HEK293T (cell line): ENCODE results near the gene UMOD.

ENCODE experiments used
- BHLHE40 ChIP-seq: fragments of 450-650 bp; IDR thresholded peaks from 2 replicates; pipeline ENCODE4 v1.6.1; 2016; ENCODE audit warnings: mild to moderate bottlenecking, moderate library complexity, borderline replicate concordance
- ELF4 ChIP-seq: fragments of 450-650 bp; IDR thresholded peaks from 2 replicates; pipeline ENCODE4 v1.6.1; 2017; ENCODE audit warnings: antibody characterized with exemption
- FOXA1 ChIP-seq: fragments of 450-650 bp; IDR thresholded peaks from 2 replicates; pipeline ENCODE4 v1.6.1; 2016; ENCODE audit warnings: mild to moderate bottlenecking
- FOXM1 ChIP-seq: fragments of 450-650 bp; IDR thresholded peaks from 2 replicates; pipeline ENCODE4 v1.6.1; 2017; ENCODE audit warnings: mild to moderate bottlenecking, borderline replicate concordance
- L3MBTL2 ChIP-seq: fragments of 450-650 bp; conservative IDR thresholded peaks from 2 replicates; pipeline ENCODE4 v1.6.1; 2016; ENCODE audit warnings: mild to moderate bottlenecking
- SUZ12 ChIP-seq: fragments of 450-650 bp; IDR thresholded peaks from 2 replicates; pipeline ENCODE4 v1.6.1; 2016; ENCODE audit warnings: mild to moderate bottlenecking

- no peak for TF ChIP-seq BHLHE40
- TF ChIP-seq FOXM1 = no peak
- TF ChIP-seq SUZ12 = no peak
- no peak for TF ChIP-seq FOXA1
- TF ChIP-seq ELF4 = no peak
- TF ChIP-seq L3MBTL2 = no peak
Measured at GRCh38 chr16:20306401-20306800, 46.1 kb downstream of the UMOD start.
